GM06990 (cell line): ENCODE measurements around the gene U2SURP.
"Not testable (repeated sequence)": the region's sequence is repeated elsewhere in the genome, so short reads cannot be mapped to it uniquely, and the experiment has no call there.

ENCODE experiments used
- DNase-seq: peaks from one replicate; pipeline ENCODE4 v3.0.0-alpha.2; 2011; ENCODE audit not compliant: insufficient read length; ENCODE audit errors: extremely low read depth
- H3K27me3 ChIP-seq: replicated peaks from 2 replicates; pipeline ENCODE4 v1.6.0; 2011; ENCODE audit warnings: low read length; ENCODE audit not compliant: control insufficient read depth, insufficient read depth
- H3K36me3 ChIP-seq: 2 replicates; pipeline ENCODE4 v1.5.1; 2011; ENCODE audit warnings: low read length; ENCODE audit not compliant: control insufficient read depth, insufficient read depth
- H3K4me3 ChIP-seq: replicated peaks from 2 replicates; pipeline ENCODE4 v1.5.1; 2011; ENCODE audit warnings: low read depth, mild to moderate bottlenecking, control low read depth, low read length
- CTCF ChIP-seq: IDR thresholded peaks from 2 replicates; pipeline ENCODE4 v1.5.1; 2011; ENCODE audit warnings: low read length, control low read depth, mild to moderate bottlenecking, inconsistent platforms; ENCODE audit not compliant: insufficient read depth, poor library complexity, severe bottlenecking

Gene U2SURP

DNA sequence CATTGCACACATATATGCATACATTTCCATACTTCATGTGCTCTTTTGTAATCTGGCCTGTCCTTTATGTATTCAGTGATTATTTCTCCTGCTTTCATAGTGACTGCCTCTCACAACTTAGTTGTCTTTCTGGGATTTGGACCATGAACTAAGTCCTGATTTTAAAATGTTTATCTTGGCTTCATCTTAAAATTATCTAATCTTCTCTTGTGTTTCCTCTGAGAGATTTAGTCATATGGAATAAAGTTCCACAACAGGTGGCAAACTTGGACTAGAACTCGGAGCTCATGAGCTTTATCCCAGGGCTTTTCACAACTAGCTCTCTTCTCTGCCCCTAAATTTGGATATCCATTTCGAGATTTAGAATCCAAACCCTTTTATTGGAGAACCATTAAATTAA is 44.3 kb downstream of the U2SURP start:
- DNase-seq, result no peak
- TF ChIP-seq CTCF, result no peak
- Histone ChIP-seq H3K4me3 (no peak overlapping the region), H3K27me3 (no peaks in the 10 kb centered on the region), H3K36me3 (peaks cover 3% of the 10 kb centered on the region)

- H3K36me3 ChIP-seq, DNase-seq, H3K4me3 ChIP-seq, H3K27me3 ChIP-seq: not testable (repeated sequence)
Observed at GRCh38 chr3:143046075-143046474, 44.7 kb downstream of the U2SURP start.

GRCh38 chr3:143054011-143054410 is 52.6 kb downstream of the U2SURP start:
- Histone ChIP-seq H3K27me3 (no peaks in the 10 kb centered on the region), H3K4me3 (no peak overlapping the region), H3K36me3 (peaks cover 5% of the 10 kb centered on the region)
- DNase-seq, result no peak
- TF ChIP-seq CTCF, result no peak

DNA sequence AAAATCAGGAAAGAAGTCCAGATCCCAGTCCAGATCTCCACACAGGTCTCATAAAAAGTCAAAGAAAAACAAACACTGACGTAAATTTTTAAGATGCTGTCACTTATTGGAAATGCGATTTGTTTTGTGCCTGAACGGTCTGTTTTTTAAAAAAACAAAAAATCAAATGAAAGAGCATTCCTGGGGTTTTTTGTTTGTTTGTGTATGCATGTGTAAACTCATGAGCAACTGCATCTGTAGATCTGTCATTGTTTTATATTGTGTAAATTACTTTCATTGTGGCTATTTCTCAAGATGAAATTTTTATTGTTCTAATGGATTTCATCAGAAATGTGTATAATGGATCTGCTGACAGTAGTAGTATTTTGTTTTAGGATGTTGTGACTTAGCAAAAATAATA is 55.0 kb downstream of the U2SURP start:
- Histone ChIP-seq H3K4me3 (no peak overlapping the region), H3K27me3 (no peaks in the 10 kb centered on the region), H3K36me3 (peaks cover 4% of the 10 kb centered on the region)
- TF ChIP-seq CTCF, result no peak
- no peak for DNase-seq

DNA sequence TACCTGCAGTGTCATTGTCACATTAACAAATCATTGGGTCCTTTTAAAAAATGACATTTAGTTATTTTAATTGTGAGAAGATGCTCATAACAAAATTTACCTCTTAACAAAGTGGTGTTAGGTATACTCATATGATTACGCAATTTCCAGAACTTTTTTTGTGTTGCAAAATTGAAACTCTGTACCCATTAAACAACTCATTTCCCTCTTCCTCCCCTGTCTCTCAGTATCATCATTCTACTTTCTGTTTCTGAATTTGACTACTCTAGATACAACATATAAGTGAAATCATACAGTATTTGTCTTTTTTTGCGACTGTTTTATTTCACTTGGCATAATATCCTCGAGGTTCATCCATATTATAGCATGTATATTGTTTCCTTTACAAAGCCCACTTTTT is 59.5 kb downstream of the U2SURP start:
- TF ChIP-seq CTCF, result no peak
- Histone ChIP-seq H3K36me3 (no peaks in the 10 kb centered on the region; the same call in none of the 2 replicates), H3K4me3 (no peak overlapping the region), H3K27me3 (no peaks in the 10 kb centered on the region)
- DNase-seq, result peak; percentile 41

- no peak overlapping the region for H3K4me3 ChIP-seq
- TF ChIP-seq CTCF, result no peak
- DNase-seq, result no peak
- H3K36me3 ChIP-seq, result no peaks in the 10 kb centered on the region
- no peaks in the 10 kb centered on the region for H3K27me3 ChIP-seq
Observed at GRCh38 chr3:143063018-143063417, 61.6 kb downstream of the U2SURP start.

DNA sequence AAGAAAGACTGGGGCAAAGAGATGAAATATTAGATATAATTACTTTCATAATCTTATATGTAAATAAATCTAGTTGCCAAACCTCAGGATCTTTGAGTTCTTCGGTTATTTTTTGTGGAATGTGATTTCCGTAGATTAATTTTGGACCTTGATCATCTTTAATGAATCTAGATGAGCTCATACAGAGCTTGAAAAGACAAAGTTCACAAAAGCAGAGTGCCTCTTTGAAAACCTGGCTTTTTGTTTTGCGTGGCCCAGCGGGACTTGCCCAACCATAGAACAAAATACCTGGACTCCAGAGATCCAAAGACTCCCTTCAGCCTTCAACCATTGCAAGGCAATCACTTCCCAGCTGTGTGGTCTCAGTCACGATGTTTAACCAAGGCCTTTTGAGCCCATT is 63.4 kb downstream of the U2SURP start:
- Histone ChIP-seq H3K36me3 (no peaks in the 10 kb centered on the region), H3K27me3 (no peaks in the 10 kb centered on the region)
- TF ChIP-seq CTCF, result no peak

More for the DNA sequence above, 63.4 kb downstream of the U2SURP start:
- no peak for DNase-seq
- no peak overlapping the region for H3K4me3 ChIP-seq
